Pulmonary artery endothelial cell (primary cell): ENCODE data around the gene ODF2. TPM values are rescaled to one million over a fixed set of nuclear protein-coding genes. Genes with fewer than 3 reads are reported as not detected.
A peak's percentile ranks its signal among the peaks of the same experiment; 100 is the strongest.
"Not testable (repeated sequence)": the region's sequence is repeated elsewhere in the genome, so short reads cannot be mapped to it uniquely, and the experiment has no call there.

ENCODE experiments used
- DNase-seq: peaks from one replicate; pipeline ENCODE4 v3.0.0-alpha.2; 2011; ENCODE audit warnings: low read depth, low spot score
- total RNA-seq: library from RNA; depleted of rRNA; stranded (reverse); fragments of >200 nt; gene quantifications from 2 replicates; pipeline ENCODE4 v1.2.3, GENCODE V29; 2014

ODF2 gene
- total RNA-seq, 1 donor from 2014 or later = 32.8 TPM

GRCh38 chr9:128482186-128482585 lies 26.4 kb downstream of the ODF2 start:
- no peak for DNase-seq

- no peak for DNase-seq
These were observed 29.0 kb downstream of the ODF2 start for GRCh38 chr9:128484686-128485413.

DNA sequence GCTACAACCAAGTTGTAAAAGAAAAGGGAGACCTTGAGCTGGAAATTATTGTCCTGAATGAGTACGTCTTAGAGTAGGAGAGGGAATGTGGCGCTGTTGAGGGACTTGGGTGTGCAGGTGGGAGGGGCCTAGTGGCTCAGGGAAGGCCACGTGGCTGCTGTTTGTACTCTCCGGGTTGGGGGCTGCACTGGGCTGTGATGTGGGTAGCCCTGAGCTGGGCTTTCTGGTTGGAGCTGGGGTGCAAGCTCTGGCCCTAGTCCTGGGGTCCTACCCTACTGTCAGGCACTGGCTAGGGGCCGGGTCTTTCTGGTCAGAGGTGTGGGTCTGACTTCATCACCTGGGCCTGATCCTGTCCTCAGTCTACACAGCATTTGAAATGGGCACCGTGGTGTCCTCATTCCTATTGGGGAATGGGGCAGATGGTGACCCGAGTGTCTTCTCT lies 29.6 kb downstream of the ODF2 start:
- no peak for DNase-seq

GRCh38 chr9:128486201-128486600 lies 30.4 kb downstream of the ODF2 start:
- no peak for DNase-seq

GRCh38 chr9:128493424-128493823 lies 37.6 kb downstream of the ODF2 start:
- no peak for DNase-seq

DNA sequence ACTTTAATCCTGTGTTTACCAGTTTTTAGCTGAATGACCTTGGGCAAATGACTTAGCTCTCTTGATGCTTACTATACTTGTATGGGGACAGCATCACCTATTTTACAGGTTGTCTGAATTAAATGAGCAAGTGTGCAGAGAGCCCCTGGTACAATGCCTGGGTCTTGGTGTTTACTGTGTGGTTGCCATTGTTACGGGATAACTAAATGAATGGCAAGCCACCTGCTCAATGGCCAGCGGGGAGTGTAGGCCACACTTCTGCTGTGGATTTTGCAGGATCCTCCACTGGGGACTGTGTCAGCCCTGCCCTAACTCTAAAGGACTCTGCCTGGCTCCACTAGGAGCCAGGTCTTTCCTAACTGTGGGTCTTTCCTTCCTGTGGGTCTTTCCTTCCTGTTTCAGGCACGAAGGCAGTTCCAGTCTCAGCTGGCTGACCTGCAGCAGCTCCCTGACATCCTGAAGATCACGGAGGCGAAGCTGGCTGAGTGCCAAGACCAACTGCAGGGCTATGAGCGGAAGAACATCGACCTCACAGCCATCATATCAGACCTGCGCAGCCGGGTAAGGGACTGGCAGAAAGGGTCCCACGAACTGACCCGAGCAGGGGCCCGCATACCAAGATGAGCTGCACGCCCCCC lies 38.4 kb downstream of the ODF2 start:
- DNase-seq = peak; percentile 76

DNA sequence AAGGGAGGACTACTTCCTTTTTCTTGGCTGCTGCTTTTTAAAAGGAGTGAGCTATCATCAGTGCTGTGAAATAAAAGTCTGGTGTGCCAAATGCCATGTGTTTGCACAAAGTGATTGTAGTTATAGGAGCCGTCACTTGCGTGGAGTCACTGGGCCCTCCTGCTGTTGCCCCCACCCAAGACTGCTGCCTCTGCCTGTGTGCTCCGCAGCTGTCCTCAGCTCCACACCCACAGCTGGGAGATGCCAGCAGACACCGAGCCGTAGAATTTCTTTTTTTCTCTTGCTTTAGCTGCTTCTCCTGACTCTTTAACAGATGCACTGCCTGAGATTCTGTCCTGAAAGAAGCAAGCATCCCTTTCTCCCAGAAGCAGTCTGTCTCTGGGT lies 38.9 kb downstream of the ODF2 start:
- DNase-seq = no peak

DNA sequence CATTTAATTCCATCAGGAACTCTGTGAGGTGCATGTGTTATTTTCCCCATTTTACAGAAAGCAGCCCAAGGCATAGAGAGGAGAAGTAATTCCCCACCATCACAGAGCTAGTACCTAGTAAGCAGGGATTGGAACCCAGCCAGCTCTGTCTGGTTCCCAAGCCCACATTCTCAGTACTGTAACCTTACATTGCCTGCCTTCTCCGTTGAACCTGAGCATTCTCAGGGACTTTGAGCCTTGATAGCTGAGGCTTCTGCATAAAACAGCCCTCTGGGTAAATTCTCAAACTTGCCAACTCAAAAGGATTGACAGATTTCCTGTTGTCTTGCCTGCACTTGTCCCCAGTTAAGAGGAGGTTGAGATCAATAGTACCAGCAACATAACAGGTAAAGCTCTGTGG lies 39.5 kb downstream of the ODF2 start:
- DNase-seq = no peak

GRCh38 chr9:128495804-128496417 lies 40.1 kb downstream of the ODF2 start:
- no peak for DNase-seq

- DNase-seq = no peak
These were observed 42.2 kb downstream of the ODF2 start for GRCh38 chr9:128497824-128498610.

DNA sequence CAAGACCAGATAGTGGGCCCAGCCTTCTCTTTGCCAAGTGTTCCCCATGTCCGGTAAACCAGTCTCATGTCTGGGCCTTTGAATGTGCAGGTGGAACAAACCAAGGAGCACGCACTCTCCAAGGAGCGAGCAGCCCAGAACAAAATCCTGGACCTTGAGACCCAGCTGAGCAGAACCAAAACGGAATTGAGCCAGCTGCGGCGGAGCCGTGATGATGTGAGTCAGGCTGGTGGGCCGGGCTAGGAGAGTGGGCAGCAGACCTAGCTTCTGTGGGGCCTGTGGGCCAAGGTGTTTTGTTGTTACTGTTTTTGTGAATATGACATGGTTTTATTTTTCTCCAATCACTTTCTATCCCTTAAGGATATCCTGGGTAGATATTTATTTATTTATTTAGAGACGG lies 43.1 kb downstream of the ODF2 start:
- no peak for DNase-seq

DNA sequence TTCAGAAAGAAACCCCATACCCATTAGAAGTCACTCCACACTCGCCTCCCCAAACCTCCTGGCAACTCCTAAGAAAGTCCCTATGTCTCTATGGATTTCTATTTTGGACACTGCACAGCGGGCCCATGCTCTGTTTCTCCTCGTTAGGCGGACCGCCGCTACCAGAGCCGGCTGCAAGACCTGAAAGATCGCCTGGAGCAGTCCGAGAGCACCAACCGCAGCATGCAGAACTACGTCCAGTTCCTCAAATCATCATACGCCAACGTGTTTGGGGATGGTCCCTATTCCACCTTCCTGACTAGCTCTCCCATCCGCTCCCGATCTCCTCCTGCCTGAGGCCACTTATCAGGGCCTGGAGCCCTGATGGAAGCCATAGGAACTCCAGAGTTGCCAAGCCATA lies 44.1 kb downstream of the ODF2 start:
- no peak for DNase-seq

GRCh38 chr9:128503415-128503825 lies 47.6 kb downstream of the ODF2 start:
- not testable (repeated sequence) for DNase-seq

DNA sequence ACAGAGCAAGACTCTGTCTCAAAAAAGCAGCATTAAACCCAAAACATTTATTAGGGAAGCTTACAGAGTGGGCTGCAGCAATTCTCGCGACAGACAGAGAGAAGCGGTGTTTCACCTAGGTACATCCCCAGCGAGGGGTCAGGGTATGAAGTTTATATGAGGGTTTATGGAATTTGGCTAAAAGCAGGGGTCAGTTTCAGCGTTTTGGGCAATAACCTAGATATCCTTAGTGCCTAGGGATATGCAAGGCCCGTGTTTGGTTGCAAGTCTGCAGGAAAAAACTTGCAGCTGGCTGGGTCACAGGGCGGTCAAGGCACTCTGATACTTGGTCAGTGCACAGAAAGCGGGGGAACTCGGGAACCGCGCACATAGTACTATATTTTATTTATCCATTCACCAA lies 48.1 kb downstream of the ODF2 start:
- no peak for DNase-seq

DNA sequence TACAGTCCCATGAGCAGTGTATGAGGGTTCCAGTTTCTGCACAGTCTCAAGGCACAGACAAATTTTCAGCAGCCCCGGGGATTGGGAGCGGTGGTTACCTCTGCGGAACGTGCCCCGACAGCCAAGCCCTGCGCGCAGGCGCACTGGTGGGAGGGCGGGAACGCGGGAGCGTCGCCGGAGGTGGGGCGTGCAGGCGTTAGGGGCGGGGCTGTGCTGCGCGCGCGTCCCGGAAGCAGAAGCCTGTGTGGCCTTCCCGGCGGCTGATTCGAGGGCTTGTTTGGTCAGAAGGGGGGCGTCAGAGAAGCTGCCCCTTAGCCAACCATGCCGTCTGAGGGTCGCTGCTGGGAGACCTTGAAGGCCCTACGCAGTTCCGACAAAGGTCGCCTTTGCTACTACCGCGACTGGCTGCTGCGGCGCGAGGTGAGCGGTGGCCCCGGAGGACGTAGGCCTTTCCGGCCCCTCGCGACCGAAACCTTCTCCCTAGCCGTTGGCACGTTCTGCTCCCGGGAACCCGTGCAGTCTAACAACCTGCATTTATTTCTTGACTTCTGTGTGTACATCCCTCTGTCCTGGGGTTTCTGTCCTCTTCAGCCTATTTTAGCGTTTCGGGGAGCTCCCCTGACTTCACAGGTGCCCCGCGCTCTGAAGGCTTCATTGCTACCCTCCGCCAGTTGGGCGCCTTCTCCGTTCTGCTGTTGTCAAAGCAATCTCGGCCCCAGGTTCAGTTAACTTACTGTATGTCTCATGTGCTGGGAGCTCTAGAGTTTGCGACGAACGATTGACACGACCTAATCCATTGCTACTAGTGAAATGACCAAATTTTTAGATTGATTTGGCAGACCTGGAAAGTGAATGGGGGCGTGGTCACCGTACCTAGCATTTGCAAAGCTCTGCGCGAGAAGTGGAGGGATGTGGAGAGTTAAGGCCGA lies 48.9 kb downstream of the ODF2 start, which contains the start of gene GLE1:
Gene GLE1 (plus strand): TSS at position 235 of the 929 bp plus-strand sequence. CDS start 87 bp downstream, at position 322.
- peak; percentile 54 for DNase-seq

DNA sequence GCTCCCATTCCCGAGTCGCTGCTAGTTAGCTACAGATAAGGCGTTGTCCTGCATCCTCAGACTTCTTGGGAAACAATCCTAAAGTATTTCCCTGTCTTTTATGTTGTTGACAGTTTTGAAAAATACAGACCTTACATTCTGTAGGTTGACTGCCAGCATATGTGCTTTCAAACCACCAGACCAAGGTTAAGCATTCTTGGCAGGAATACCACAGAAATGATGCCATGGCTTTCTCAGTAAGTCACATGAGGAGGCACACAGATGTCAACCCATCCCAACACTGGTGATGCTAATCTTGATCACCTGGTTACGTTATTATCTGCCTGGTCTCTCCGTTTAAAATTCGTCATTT lies 49.6 kb downstream of the ODF2 start:
- no peak for DNase-seq

GRCh38 chr9:128505906-128506305 lies 50.1 kb downstream of the ODF2 start:
- not testable (repeated sequence) for DNase-seq

DNA sequence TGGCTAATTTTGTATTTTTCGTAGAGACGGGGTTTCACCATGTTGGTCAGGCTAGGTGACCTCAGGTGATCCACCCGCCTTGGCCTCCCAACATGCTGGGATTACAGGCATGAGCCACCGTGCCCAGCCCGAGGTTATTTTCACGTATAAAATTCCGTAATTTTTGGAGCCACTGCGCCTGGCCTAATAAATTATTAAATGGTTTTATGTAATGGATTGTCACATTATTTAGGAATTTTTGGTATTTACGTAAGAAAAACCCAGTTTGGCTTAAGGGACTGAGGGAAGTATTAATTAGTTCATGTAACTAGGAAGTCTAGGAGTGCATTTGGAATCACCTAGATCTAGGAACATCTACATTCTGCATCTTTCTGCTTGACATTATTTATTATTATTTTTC lies 57.0 kb downstream of the ODF2 start:
- DNase-seq = no peak

GRCh38 chr9:128521956-128522355 lies 66.2 kb downstream of the ODF2 start:
- DNase-seq = no peak

DNA sequence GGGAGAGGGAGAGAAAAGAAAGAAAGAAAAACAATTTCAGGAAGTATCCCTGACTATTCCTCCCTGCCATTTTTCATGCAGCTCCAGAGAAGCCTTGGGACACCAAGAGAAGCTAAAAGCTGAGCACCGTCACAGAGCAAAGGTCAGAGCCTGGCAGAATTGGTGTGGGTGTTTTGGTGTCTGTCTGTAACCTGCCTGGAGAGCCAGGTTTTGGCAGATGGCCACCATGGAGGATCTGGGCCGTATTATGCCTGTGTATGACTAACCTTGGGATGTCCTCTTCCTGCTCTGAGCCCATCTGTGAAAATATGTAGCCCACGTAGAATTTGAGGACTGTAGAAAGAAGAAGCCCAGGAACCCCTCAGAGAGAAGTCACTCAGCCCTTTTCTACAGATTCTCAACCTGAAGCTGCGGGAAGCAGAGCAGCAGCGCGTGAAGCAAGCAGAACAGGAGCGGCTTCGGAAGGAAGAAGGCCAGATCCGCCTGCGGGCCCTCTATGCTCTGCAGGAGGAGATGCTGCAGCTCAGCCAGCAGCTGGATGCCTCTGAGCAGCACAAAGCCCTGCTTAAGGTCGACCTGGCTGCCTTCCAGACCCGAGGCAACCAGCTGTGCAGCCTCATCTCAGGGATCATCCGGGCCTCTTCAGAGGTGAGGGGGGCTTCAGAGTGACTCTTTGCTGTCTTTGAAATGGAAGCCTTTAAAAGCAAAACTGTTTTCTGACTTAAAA lies 67.6 kb downstream of the ODF2 start:
- DNase-seq = no peak
